Keratinocyte (primary cell): ENCODE measurements around the gene LYPLA2.

ENCODE experiments used
- EZH2 ChIP-seq: IDR thresholded peaks from one replicate; pipeline ENCODE4 v1.6.1; 2012; ENCODE audit warnings: inconsistent platforms, mild to moderate bottlenecking, low read length, moderate library complexity
- TF ChIP-seq, protein P1 (sequence below), 3 experiments: IDR thresholded peaks in 1 of 3; conservative IDR thresholded peaks in 1 of 3; optimal IDR thresholded peaks in 1 of 3; 2 replicates in 2 of 3; 3 replicates in 1 of 3; pipeline versions ENCODE3 to v1.5.1; 2011; ENCODE audit warnings: low read length in 3 of 3, mild to moderate bottlenecking in 3 of 3, moderate library complexity in 2 of 3, control low read depth in 1 of 3, inconsistent platforms in 1 of 3; ENCODE audit not compliant: insufficient read depth in 2 of 3; ENCODE audit errors: extremely low read depth in 1 of 3

- TF ChIP-seq, protein P1, sequence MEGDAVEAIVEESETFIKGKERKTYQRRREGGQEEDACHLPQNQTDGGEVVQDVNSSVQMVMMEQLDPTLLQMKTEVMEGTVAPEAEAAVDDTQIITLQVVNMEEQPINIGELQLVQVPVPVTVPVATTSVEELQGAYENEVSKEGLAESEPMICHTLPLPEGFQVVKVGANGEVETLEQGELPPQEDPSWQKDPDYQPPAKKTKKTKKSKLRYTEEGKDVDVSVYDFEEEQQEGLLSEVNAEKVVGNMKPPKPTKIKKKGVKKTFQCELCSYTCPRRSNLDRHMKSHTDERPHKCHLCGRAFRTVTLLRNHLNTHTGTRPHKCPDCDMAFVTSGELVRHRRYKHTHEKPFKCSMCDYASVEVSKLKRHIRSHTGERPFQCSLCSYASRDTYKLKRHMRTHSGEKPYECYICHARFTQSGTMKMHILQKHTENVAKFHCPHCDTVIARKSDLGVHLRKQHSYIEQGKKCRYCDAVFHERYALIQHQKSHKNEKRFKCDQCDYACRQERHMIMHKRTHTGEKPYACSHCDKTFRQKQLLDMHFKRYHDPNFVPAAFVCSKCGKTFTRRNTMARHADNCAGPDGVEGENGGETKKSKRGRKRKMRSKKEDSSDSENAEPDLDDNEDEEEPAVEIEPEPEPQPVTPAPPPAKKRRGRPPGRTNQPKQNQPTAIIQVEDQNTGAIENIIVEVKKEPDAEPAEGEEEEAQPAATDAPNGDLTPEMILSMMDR (optimal IDR thresholded peaks at IDR 0.05 in 1 of 3, IDR thresholded peaks at IDR 0.05 in 1 of 3, conservative IDR thresholded peaks at IDR 0.05 in 1 of 3; ENCODE audit: extremely low read depth in 1 of 3, insufficient read depth in 2 of 3, low read length in 3 of 3): no peak
- no peak for TF ChIP-seq EZH2
Measured at GRCh38 chr1:23825076-23825761, 34.3 kb downstream of the LYPLA2 start, which contains the start of gene HMGCL.
